Measurements from ENCODE around the gene AKAP10. TPM values are rescaled to one million over a fixed set of nuclear protein-coding genes. Genes with fewer than 3 reads are reported as not detected.

Gene AKAP10
- total RNA-seq, 2 experiments from 2014 or later = 40.8 to 40.9 TPM

- Mint-ChIP-seq H3K36me3 (ENCODE audit: low read depth) (no peaks in the 10 kb centered on the region), H3K9me3 (ENCODE audit: insufficient read depth) (no peaks in the 10 kb centered on the region), H3K27ac (no peak overlapping the region), H3K4me3 (no peak overlapping the region), H3K27me3 (ENCODE audit: low read depth) (peaks cover 4% of the 10 kb centered on the region), H3K4me1 (ENCODE audit: low read depth) (peaks cover 8% of the 10 kb centered on the region)
- no peak for DNase-seq
- ChIA-PET POLR2A (no interaction called here), CTCF (interaction anchor here (1.2 kb wide), 3 partner anchors 12 to 230 kb away, joined by 3 to 5 read pairs (median 3); no protein-coding TSS in a partner anchor)
- no peak for ATAC-seq
Measured at GRCh38 chr17:19996502-19996901, 18.9 kb upstream of the AKAP10 start.

DNA sequence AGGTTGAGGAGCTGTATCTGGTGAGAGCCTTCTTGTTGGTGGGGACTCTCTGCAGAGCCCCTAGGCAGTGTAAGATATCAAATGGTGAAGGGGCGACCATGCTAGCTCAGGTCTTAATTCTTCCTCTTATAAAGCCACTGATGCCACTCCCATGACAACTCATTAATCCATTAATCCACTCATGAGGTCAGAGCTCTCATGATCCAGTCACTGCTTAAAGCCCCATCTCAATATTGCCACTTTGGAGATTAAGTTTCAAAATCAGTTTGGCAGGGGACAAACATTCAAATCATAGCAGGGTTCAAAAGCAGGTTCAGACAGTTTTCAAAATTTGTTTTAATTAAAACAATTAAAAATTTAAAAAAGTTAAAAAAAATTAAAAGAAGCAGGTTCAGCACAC lies 18.5 kb upstream of the AKAP10 start:
- Mint-ChIP-seq H3K27ac (no peak overlapping the region), H3K4me1 (ENCODE audit: low read depth) (peaks cover 8% of the 10 kb centered on the region), H3K36me3 (ENCODE audit: low read depth) (no peaks in the 10 kb centered on the region), H3K4me3 (no peak overlapping the region), H3K27me3 (ENCODE audit: low read depth) (peaks cover 4% of the 10 kb centered on the region), H3K9me3 (ENCODE audit: insufficient read depth) (no peaks in the 10 kb centered on the region)
- ATAC-seq = no peak
- no peak for DNase-seq
- ChIA-PET POLR2A (no interaction called here), CTCF (interaction anchor here (1.2 kb wide), 3 partner anchors 13 to 230 kb away, joined by 3 to 5 read pairs (median 3); no protein-coding TSS in a partner anchor)

DNA sequence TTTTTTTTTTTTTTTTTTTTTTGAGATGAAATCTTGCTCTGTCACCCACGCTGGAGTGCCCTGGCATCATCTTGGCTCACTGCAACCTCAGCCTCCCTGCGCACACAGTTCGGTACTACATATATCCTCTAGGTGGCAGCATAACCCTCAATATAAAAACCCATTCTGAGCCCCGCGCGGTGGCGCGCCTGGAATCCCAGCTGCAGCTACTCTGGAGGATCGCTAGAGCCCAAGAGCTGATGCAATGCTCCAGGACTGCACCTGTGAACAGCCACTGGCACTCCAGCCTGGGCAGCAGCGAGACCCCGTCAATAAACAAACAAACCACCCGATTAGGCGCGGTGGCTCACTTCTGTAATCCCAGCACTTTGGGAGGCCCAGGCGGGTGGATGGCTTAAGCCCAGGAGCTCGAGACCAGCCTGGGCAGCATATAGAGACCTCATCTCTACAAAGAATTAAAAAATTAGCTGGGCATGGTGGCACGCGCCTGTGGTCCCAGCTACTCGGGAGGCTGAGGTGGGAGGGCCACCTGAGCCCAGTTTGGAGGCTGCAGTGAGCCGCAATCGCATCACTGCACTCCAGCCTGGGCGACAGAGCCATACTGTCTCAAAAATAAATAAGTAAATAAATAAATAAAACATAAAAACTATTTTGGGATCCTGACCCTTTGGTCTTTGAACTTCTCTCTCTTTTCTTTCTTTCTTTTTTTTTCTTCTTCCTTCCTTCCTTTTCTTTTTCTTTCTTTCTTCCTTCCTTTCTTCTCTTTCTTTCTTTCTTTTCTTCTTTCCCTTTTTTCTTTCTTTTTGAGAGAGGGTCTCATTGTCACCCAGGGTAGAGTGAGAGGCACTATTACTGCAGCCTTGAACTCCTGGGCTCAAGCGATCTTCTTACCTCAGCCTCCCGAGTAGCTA lies 15.4 kb upstream of the AKAP10 start:
- DNase-seq (peak; percentile 82), ATAC-seq (peak; percentile 99)
- no peak overlapping the region for H3K27ac Mint-ChIP-seq
- H3K4me3 Mint-ChIP-seq = peak overlapping the region; percentile 28
- H3K9me3 Mint-ChIP-seq (ENCODE audit: insufficient read depth) = no peaks in the 10 kb centered on the region
- no peaks in the 10 kb centered on the region for H3K36me3 Mint-ChIP-seq (ENCODE audit: low read depth)
- H3K4me1 Mint-ChIP-seq (ENCODE audit: low read depth) = peaks cover 8% of the 10 kb centered on the region
- ChIA-PET CTCF (interaction anchor here (0.6 to 3.8 kb wide), 25 partner anchors 8 to 323 kb away, joined by 3 to 38 read pairs (median 4); partner anchors contain the start of genes AKAP10 and SPECC1), POLR2A (interaction anchor here (0.6 kb wide), 1 partner anchor 9 kb away, joined by 4 read pairs; no protein-coding TSS in a partner anchor)
- H3K27me3 Mint-ChIP-seq (ENCODE audit: low read depth) = peaks cover 10% of the 10 kb centered on the region

DNA sequence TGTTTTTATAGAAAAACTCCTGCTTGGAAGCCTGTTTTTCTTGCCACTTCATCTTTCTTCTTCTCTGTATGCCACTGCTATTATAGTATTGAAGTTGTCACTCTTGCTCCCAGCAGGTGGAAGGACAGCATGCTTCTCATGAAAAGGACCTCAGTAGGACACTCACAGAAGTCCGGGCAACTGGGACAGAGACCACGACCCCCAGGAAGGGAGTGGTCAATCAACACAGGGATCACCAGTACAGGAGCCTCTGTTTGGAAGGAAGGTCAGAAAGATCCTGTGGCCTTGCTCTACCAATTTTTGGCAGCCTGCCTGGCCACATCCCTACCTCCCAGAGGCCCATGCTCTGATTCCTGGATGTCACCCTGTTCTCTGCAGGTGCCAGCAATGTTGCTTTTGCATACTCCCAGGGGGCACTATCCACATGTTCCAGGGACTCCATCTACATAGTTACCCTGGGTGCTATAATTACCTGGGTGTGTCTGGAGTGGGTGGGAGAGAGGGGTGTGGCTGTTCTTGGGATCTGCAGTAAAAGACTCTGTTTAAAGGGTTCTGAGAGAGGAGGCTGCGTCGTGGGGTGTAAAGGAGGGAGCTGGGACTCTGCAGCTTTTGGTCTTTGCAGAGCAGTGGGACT lies 13.7 kb upstream of the AKAP10 start:
- no peak for ATAC-seq
- Mint-ChIP-seq H3K27ac (no peak overlapping the region), H3K9me3 (ENCODE audit: insufficient read depth) (no peaks in the 10 kb centered on the region), H3K4me3 (no peak overlapping the region), H3K36me3 (ENCODE audit: low read depth) (no peaks in the 10 kb centered on the region), H3K27me3 (ENCODE audit: low read depth) (peaks cover 10% of the 10 kb centered on the region), H3K4me1 (ENCODE audit: low read depth) (peaks cover 4% of the 10 kb centered on the region)
- ChIA-PET CTCF (interaction anchor here (1.3 to 3.8 kb wide), 4 partner anchors 9 to 126 kb away, joined by 3 to 38 read pairs (median 17); partner anchors contain the start of genes AKAP10 and SPECC1), POLR2A (no interaction called here)
- no peak for DNase-seq

DNA sequence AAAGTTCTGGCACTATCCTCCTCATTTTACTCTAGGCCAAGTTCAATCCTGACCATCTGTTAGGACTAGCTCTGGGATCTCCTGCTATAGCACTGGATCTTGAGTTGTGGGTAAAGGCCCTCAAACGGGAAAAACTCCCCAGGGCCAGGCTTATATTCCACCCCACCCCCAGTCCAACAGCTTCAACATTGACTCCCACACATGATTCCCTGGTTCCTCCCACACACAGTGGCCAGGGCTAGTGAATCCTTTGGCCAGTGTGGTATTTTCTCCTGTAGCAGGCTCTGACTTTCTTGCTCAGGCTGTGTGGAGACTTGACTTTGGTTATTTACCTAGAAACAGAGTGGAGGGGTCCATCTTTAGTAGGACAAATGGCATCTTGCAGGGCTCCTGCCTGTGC lies 10.3 kb upstream of the AKAP10 start:
- no peak for ATAC-seq
- Mint-ChIP-seq H3K27me3 (ENCODE audit: low read depth) (peaks cover 10% of the 10 kb centered on the region), H3K4me1 (ENCODE audit: low read depth) (peaks cover 2% of the 10 kb centered on the region), H3K4me3 (no peak overlapping the region), H3K36me3 (ENCODE audit: low read depth) (no peaks in the 10 kb centered on the region), H3K9me3 (ENCODE audit: insufficient read depth) (no peaks in the 10 kb centered on the region), H3K27ac (no peak overlapping the region)
- no peak for DNase-seq
- POLR2A ChIA-PET = no interaction called here
- CTCF ChIA-PET = interaction anchor here (1.9 to 2.9 kb wide), 2 partner anchors 21 to 129 kb away, joined by 7 to 9 read pairs; partner anchors contain the start of gene SPECC1

DNA sequence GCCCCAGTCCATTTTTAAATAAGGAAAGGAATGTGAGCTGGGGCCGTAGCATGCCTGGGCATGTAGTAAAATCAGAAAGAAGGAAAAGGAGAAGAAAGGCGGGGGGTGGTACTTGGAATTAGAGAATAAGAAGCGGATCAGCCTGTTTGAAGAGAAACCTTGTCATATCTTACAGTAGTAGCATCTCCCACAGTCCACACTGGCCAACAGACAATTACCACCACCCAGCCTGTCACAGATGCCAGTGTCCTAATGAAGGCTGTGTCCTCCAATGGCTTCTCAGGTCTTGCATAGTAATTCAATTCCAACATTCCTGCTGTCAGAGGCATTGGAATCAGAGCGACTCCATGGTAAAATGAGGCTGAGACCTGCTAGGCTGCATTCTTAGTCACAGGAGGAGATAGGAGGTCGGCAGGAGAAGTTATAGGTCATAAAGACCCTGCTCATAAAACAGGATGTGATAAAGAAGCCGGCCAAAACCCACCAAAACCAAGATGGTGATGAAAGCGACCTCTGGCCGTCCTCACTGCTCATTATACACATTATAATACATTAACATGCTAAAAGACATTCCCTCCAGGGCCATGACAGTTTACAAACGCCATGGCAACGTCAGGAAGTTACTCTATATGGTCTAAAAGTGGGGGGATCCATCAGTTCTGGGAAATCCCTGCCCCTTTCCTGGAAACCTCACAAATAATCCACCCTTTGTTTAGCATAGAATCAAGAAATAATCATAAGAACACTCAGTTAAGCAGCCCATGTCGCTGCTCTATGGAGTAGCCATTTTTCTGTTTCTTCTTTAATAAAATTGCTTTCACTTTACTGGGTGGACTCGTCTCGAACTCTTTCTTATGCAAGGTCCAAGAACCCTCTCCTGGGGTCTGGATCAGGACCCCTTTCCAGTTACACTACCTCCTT lies 9.6 kb upstream of the AKAP10 start:
- CTCF ChIA-PET = interaction anchor here (1.9 kb wide), 1 partner anchor 130 kb away, joined by 7 read pairs; no protein-coding TSS in a partner anchor
- H3K4me3 Mint-ChIP-seq = no peak overlapping the region

GRCh38 chr17:19979917-19980770 lies 2.5 kb upstream of the AKAP10 start:
- no peak overlapping the region for H3K27ac Mint-ChIP-seq
- no peak overlapping the region for H3K4me3 Mint-ChIP-seq
- peaks cover 5% of the 10 kb centered on the region for H3K9me3 Mint-ChIP-seq (ENCODE audit: insufficient read depth)
- no peaks in the 10 kb centered on the region for H3K27me3 Mint-ChIP-seq (ENCODE audit: low read depth)
- peaks cover 25% of the 10 kb centered on the region for H3K4me1 Mint-ChIP-seq (ENCODE audit: low read depth)
- DNase-seq (no peak), ATAC-seq (no peak)
- ChIA-PET CTCF (interaction anchor here (1.3 kb wide), 1 partner anchor 13 kb away, joined by 3 read pairs; no protein-coding TSS in a partner anchor), POLR2A (no interaction called here)
- peaks cover 16% of the 10 kb centered on the region for H3K36me3 Mint-ChIP-seq (ENCODE audit: low read depth)

More for the DNA sequence above, 9.6 kb upstream of the AKAP10 start:
- POLR2A ChIA-PET = no interaction called here
- Mint-ChIP-seq H3K9me3 (ENCODE audit: insufficient read depth) (no peaks in the 10 kb centered on the region), H3K27me3 (ENCODE audit: low read depth) (peaks cover 10% of the 10 kb centered on the region), H3K4me1 (ENCODE audit: low read depth) (no peaks in the 10 kb centered on the region), H3K36me3 (ENCODE audit: low read depth) (no peaks in the 10 kb centered on the region), H3K27ac (no peak overlapping the region)
- ATAC-seq = no peak
- no peak for DNase-seq

DNA sequence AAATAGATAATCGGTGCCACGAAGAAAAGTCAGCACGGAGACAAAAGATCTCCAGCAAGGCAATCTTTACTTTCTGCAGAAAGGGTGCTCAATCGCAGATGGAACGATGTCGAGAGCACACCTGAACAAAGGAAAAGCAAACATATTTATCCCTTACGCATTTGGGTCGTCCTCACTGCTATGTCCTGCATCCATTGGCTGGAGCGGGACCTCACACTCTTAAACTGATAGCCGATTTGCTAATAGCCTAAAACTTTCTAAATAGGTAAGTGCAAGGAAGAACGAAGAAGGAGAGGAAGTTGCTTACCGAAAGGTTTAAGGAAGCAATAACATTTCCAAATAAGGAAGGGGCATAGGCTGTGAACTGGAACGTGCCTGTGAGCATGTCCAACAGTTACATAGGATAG lies 1.2 kb upstream of the AKAP10 start:
- DNase-seq (no peak), ATAC-seq (no peak)
- H3K27me3 Mint-ChIP-seq (ENCODE audit: low read depth) = no peaks in the 10 kb centered on the region
- ChIA-PET CTCF (interaction anchor here (1.9 kb wide), 1 partner anchor 14 kb away, joined by 13 read pairs; no protein-coding TSS in a partner anchor), POLR2A (interaction anchor here (2.1 kb wide), 1 partner anchor 10 kb away, joined by 10 read pairs; no protein-coding TSS in a partner anchor)
- peak overlapping the region; percentile 97 for H3K4me3 Mint-ChIP-seq
- peak overlapping the region; percentile 99 for H3K27ac Mint-ChIP-seq
- peaks cover 27% of the 10 kb centered on the region for H3K36me3 Mint-ChIP-seq (ENCODE audit: low read depth)
- peaks cover 5% of the 10 kb centered on the region for H3K9me3 Mint-ChIP-seq (ENCODE audit: insufficient read depth)
- H3K4me1 Mint-ChIP-seq (ENCODE audit: low read depth) = peaks cover 32% of the 10 kb centered on the region

- peaks cover 32% of the 10 kb centered on the region for H3K36me3 Mint-ChIP-seq (ENCODE audit: low read depth)
Measured at GRCh38 chr17:19978209-19978802, 678 bp upstream of the AKAP10 start.

GRCh38 chr17:19975601-19976000 lies 2.0 kb downstream of the AKAP10 start:
- Mint-ChIP-seq H3K27me3 (ENCODE audit: low read depth) (no peaks in the 10 kb centered on the region), H3K4me1 (ENCODE audit: low read depth) (peaks cover 49% of the 10 kb centered on the region), H3K27ac (peak overlapping the region; percentile 41), H3K4me3 (peak overlapping the region; percentile 56), H3K36me3 (ENCODE audit: low read depth) (peaks cover 46% of the 10 kb centered on the region), H3K9me3 (ENCODE audit: insufficient read depth) (peaks cover 5% of the 10 kb centered on the region)
- ATAC-seq = no peak
- DNase-seq = no peak
- ChIA-PET POLR2A (no interaction called here), CTCF (interaction anchor here (0.7 kb wide), 1 partner anchor 228 kb away, joined by 3 read pairs; no protein-coding TSS in a partner anchor)

More at GRCh38 chr17:19978209-19978802, 678 bp upstream of the AKAP10 start:
- peaks cover 36% of the 10 kb centered on the region for H3K4me1 Mint-ChIP-seq (ENCODE audit: low read depth)
- DNase-seq = peak; percentile 55
- POLR2A ChIA-PET = interaction anchor here (0.6 to 2.1 kb wide), 5 partner anchors 10 to 110 kb away, joined by 3 to 10 read pairs (median 4); partner anchors contain the start of genes SPECC1 and ULK2
- H3K27me3 Mint-ChIP-seq (ENCODE audit: low read depth) = no peaks in the 10 kb centered on the region
- no peak for ATAC-seq
- H3K9me3 Mint-ChIP-seq (ENCODE audit: insufficient read depth) = peaks cover 5% of the 10 kb centered on the region
- CTCF ChIA-PET = interaction anchor here (0.7 to 1.9 kb wide), 4 partner anchors 14 to 43 kb away, joined by 3 to 13 read pairs (median 4); partner anchors contain the start of gene SPECC1
- peak overlapping the region; percentile 99 for H3K27ac Mint-ChIP-seq
- H3K4me3 Mint-ChIP-seq = peak overlapping the region; percentile 97

Measured in activated CD8-positive, alpha-beta T cell treated with anti-CD3 and anti-CD28 coated beads, Interleukin-2, amount 10 ng/mL, durations not matched to agents 7 days and 5 days (primary cell).